GM18909 (cell line): ENCODE data around the gene KRTAP10-8.
"Not testable (repeated sequence)": the region's sequence is repeated elsewhere in the genome, so short reads cannot be mapped to it uniquely, and the experiment has no call there.

ENCODE experiments used
- ATAC-seq: cut with Tn5 transposase; IDR thresholded peaks from one replicate; pipeline ENCODE4 v1.9.1; 2021; ENCODE audit warnings: mild to moderate bottlenecking; ENCODE audit not compliant: unreplicated experiment, poor library complexity

Gene KRTAP10-8

GRCh38 chr21:44612029-44612486 lies at the start of gene KRTAP10-8:
KRTAP10-8 (plus strand) TSS chr21:44612079; CDS start chr21:44612101, 22 bp downstream.
- no peak for ATAC-seq

GRCh38 chr21:44564099-44564498 lies 47.8 kb upstream of the KRTAP10-8 start:
- no peak for ATAC-seq

- ATAC-seq = no peak
Observed at GRCh38 chr21:44564886-44565598, 46.8 kb upstream of the KRTAP10-8 start.

GRCh38 chr21:44566403-44566802 lies 45.5 kb upstream of the KRTAP10-8 start:
- ATAC-seq = no peak

GRCh38 chr21:44567481-44568171 lies 44.3 kb upstream of the KRTAP10-8 start:
- no peak for ATAC-seq

GRCh38 chr21:44568261-44568660 lies 43.6 kb upstream of the KRTAP10-8 start:
- no peak for ATAC-seq

- ATAC-seq = no peak
Observed at GRCh38 chr21:44568667-44569556, 43.0 kb upstream of the KRTAP10-8 start.

- ATAC-seq = no peak
Observed at GRCh38 chr21:44569861-44570517, 41.9 kb upstream of the KRTAP10-8 start.

GRCh38 chr21:44571296-44571695 lies 40.6 kb upstream of the KRTAP10-8 start:
- no peak for ATAC-seq

- ATAC-seq = no peak
Observed at GRCh38 chr21:44571844-44572782, 39.8 kb upstream of the KRTAP10-8 start.

GRCh38 chr21:44572959-44573583 lies 38.8 kb upstream of the KRTAP10-8 start:
- ATAC-seq = no peak

GRCh38 chr21:44573630-44574456 lies 38.0 kb upstream of the KRTAP10-8 start, which contains the start of gene KRTAP10-4:
KRTAP10-4 (plus strand) TSS chr21:44573729; CDS start chr21:44573759, 30 bp downstream.
- not testable (repeated sequence) for ATAC-seq

- no peak for ATAC-seq
Observed at GRCh38 chr21:44574457-44575306, 37.2 kb upstream of the KRTAP10-8 start.

- ATAC-seq = no peak
Observed at GRCh38 chr21:44575307-44576024, 36.4 kb upstream of the KRTAP10-8 start.

GRCh38 chr21:44576025-44576420 lies 35.9 kb upstream of the KRTAP10-8 start:
- no peak for ATAC-seq

- ATAC-seq = no peak
Observed at GRCh38 chr21:44578371-44579055, 33.4 kb upstream of the KRTAP10-8 start.
